Measurements from ENCODE around the gene SPEF2.

SPEF2 gene

DNA sequence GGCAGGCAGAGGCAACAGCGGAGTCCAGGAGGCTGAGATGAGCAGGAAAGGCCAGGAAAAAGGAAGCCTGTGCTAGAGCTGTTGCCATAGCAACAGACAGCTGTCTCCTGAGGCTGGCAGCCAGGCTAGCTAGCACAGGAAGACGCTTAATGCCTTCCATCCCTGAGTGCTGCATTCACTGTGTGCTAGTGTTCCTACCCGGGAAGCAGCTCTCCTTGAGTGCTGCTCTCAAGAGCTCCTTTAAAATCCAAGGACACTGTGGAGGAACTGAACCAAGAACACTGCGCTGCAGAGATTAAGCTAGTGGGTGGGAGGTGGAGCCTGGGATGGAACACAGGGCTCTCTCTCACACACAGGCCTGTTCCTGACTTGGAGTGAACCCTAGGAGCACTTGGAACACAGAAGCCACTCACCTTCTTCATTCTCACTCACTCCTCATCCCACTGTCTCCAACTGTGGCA lies 185.6 kb downstream of the SPEF2 start:
- TF ChIP-seq, protein P1, sequence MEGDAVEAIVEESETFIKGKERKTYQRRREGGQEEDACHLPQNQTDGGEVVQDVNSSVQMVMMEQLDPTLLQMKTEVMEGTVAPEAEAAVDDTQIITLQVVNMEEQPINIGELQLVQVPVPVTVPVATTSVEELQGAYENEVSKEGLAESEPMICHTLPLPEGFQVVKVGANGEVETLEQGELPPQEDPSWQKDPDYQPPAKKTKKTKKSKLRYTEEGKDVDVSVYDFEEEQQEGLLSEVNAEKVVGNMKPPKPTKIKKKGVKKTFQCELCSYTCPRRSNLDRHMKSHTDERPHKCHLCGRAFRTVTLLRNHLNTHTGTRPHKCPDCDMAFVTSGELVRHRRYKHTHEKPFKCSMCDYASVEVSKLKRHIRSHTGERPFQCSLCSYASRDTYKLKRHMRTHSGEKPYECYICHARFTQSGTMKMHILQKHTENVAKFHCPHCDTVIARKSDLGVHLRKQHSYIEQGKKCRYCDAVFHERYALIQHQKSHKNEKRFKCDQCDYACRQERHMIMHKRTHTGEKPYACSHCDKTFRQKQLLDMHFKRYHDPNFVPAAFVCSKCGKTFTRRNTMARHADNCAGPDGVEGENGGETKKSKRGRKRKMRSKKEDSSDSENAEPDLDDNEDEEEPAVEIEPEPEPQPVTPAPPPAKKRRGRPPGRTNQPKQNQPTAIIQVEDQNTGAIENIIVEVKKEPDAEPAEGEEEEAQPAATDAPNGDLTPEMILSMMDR (IDR thresholded peaks at IDR 0.05; ENCODE audit: extremely low read depth, missing control alignments): no peak
- peak; percentile 14 for DNase-seq (ENCODE audit: low spot score)

DNA sequence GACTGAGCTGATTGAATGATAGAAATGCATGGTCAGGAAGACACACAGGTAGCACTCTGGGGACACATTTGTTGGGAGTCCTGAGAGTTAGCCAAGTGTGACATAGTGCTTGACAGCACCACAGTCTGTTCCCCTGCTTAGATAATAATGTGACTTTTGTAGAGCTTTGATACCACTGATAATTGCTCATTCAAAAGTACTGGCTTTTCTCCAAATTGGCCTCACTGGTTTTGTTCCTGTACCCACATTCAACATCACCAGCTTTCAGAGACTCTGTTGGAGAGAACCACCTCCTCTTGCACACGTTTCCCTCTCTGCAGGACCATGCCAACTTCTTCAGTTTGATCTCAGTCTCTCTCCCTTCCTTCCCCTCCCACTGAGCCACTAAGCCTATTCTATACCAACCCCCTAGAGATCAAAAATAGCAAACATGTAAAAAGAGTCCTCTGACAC lies 186.6 kb downstream of the SPEF2 start:
- TF ChIP-seq, protein P1 (IDR thresholded peaks at IDR 0.05; ENCODE audit: extremely low read depth, missing control alignments): no peak
- DNase-seq (ENCODE audit: low spot score): no peak

DNA sequence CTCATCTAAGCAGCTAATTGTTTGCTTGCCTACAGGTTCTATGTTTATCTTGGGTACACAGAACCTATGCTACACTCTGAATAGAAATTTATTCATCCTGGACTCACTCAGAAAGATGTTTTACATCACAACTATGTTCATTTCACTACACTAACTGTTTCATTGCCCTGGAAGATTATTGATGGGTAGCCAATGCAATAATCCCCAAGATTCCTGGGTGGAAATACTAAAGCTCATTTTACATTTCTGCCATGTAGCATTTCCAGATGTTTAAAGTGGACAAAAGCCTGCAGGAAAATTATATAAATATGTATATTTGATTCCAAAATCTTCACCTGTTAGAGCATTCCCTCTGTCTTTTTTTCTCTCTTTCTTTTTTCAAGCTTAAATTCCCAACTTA lies 187.2 kb downstream of the SPEF2 start:
- no peak for DNase-seq (ENCODE audit: low spot score)
- TF ChIP-seq, protein P1 (IDR thresholded peaks at IDR 0.05; ENCODE audit: extremely low read depth, missing control alignments): no peak

DNA sequence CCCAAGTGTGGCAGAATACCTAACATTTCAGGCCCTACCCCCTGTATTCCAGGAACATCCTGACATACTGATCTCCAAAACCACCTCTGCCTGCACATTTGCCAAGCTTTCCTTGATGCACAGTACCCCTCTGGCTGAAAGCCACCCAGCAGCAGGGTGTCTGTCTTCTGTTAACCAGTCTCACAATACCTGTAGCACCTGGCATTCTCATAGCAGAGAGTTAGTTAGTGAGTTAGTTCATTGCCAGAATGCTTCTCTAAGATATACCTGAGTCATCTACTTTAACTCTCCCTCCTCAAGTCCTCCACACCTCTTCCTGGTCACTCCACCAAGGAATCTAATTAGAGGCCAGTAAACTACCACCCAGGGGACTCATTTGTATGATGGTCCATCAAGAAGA lies 192.9 kb downstream of the SPEF2 start:
- DNase-seq (ENCODE audit: low spot score): no peak
- TF ChIP-seq, protein P1 (IDR thresholded peaks at IDR 0.05; ENCODE audit: extremely low read depth, missing control alignments): no peak

DNA sequence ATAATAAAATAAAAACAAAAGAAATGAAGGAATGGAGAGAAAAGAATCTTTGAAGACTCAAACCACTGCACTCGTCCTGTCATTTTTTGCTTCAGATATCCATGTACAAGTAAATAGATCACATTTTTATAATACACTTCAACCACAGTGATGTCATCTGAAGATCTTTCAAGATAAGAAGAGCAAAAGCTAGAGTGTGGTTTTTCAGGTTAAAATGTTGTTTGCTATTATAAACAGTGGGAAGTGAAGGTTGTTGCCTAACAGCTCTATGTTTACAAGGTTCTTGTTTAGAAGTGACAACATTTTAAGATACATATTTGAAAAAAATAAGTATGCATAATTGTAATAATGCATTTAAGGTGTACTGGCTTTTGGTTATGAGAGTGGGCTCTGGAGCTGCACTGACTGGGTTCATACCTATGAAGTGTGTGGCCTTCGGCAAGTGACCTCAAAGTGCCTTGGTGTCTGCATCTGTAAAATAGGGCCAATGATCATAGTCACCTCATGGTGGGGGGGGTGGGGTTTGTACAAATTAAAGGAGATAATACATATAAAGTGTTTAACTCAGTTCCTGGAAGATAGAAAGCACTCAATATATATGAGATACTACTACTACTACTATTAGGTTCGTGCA lies 193.6 kb downstream of the SPEF2 start:
- TF ChIP-seq, protein P1 (IDR thresholded peaks at IDR 0.05; ENCODE audit: extremely low read depth, missing control alignments): no peak
- no peak for DNase-seq (ENCODE audit: low spot score)

DNA sequence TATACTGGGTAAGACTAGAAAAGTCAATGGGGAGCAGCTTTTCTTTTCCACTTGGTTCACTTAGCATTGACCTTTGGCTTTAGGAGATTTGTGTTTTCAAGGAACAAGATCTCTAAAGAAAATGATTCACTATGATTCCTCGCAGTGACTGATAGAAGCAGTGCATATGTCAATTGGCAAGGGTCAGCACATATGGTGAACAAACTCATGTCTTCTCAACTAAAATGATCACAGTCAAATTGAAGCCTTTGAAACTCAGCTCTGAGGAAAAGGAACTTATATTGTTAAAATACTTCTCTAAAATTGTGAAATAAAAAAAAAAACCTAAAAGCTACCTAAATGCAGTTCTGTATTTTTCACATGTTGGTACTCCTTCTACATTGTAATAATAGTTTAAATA lies 195.9 kb downstream of the SPEF2 start:
- TF ChIP-seq, protein P1 (IDR thresholded peaks at IDR 0.05; ENCODE audit: extremely low read depth, missing control alignments): no peak
- no peak for DNase-seq (ENCODE audit: low spot score)

DNA sequence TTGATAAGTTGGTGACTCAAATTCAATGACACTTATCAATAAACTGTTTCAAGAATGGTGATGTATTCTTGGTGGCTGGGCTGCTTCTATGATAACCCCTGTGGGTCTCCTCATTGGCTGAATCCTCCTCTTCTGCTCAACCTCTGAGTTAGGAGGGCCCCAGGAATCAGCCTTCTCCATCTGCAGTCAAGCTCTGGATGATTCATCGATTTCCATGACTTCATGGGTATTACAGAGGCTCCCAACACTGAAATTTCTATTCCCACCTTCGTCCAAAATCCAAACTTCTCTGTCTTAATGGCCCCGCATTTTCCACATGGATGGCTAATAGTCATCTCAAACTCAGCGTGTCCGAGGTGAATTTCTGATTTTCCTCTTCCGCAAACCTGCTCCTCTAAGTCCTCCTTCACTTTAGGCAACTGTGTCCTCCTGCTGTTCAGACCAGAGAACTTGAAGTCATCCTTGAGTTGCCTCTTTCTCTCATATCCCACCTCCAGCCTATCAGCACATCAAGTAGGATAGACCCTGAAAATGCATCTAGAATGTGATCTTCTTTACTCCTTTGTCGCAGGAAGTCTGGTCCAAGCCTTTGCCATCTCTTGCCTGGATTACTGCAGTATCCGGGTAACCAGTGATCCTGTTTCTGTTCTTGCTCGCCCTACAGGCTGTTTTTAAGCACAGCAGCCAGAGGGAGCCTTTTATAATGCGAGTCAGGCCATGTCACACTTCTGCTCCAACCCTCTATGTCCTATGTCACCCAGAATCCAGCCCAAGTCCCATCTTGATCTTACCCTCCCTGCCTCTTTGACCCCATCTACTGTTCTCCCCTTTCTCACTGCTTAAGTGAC lies 197.7 kb downstream of the SPEF2 start:
- no peak for DNase-seq (ENCODE audit: low spot score)
- TF ChIP-seq, protein P1 (IDR thresholded peaks at IDR 0.05; ENCODE audit: extremely low read depth, missing control alignments): no peak

Measured in GM20000 (cell line).